ENCODE data around the gene EDDM3A.
"Not testable (repeated sequence)": the region's sequence is repeated elsewhere in the genome, so short reads cannot be mapped to it uniquely, and the experiment has no call there.

Gene EDDM3A, protein sequence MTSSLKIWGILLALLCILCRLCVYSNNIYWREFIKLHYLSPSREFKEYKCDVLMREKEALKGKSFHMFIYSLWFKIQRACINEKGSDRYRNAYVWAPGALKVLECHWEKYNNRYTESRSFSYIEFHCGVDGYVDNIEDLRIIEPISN

DNA sequence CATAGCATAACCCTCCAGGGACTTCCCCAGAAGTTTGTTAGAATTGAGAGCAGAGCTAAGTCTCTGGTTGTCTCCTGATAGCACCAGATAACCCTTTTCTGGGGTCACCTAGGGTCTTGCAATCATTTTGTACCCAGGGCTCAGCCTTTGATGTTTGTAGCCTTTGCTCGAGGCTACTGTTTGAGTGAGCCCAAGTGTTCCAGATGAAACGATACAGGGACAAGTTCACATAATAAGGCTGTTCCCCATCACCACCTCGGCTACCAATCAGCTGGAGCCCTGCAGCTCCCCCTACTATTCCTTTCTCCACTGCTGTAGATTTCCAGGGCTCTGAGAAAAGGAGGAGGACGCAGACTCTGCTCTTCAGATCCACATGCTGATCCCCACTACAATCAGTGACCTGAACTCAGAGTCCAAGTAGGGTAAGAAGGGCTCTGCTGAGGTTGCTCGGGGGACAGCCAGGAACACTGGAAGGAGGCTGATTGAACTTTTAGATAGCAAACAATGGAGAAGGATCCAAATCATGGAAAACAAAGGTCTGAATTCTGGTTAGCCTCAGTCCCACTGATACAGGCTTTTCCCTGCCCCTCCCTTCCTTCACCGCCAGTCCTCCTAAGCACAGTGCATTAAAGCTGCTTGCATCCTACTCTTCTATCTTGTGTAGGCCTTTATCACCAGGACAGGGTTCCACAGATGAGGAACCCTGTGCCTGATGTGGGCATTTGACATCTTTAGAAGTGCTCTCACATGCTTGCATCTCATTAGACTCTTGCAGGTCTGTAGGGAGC lies at the start of gene EDDM3A:
Gene EDDM3A, plus strand, starts transcription at position 317 of the 788 bp plus-strand sequence. CDS start 1,694 bp downstream, outside the sequence.
- DNase-seq, result no peak

DNA sequence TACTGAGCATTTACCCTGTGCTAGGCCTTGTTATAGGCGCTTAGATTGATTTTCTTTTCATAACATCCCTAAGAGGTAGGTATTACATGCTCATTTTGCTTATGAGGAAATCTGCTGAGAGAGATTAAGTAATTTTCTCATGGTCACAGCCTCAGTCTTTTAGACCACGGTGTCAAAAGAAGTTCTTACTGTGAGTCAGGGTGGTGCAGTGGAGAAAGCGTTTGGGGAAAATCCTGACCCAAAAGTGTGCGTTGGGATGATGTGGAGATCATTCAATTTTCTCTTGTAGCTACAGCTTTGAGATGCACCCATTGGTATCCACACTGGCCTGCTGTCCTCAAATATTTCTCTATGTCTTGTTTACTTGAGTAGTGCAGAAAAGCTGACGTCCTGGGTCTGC lies 48.9 kb upstream of the EDDM3A start:
- DNase-seq, result no peak

DNA sequence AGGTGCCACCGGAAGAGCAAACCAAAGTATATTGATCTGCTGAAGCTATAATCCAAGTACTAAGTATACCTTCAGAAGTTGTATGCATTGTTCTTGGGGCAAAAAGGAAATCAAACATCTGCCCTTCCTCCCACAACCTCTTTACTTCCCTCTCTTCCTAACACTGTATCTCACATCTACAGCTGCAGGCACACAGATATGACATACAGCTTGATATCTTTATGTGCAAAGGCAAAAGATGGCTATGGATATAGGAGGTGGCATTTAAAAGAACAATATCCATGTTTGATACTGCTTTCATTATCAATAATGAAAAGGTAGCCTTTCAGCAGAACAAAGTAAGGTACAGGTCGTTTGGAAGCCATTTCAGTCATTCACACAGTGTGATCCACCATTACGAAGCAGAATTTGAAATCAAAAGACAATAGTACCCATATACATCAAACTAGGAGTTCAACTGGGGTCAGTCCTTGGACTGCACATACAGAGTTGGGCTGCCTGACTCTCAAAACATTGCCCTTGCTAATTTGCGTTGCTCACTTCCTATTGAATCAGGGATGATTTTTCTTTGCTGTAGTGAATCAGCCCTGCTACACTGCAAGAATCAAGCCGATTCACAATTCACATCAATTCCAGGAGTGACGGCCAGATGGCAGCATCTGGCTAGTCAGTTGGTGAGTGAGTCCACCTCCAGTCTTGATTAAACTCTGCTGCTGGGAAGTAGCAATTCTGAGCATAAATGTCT lies 48.2 kb upstream of the EDDM3A start:
- peak; percentile 38 for DNase-seq

DNA sequence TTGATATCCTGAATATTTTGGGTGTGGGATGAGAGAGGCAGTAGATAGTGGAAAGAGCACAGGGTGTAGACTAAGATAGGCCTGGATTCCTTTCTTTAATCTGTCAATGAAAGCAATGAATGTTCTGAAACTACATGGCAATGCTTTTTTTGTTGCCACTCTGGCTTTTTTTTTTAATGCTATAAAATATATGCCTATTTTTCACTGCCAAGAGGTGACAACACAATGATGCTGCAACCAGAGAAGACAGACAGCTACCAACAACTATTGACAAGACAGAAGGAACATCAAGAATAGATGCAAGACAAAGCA lies 47.7 kb upstream of the EDDM3A start:
- no peak for DNase-seq

DNA sequence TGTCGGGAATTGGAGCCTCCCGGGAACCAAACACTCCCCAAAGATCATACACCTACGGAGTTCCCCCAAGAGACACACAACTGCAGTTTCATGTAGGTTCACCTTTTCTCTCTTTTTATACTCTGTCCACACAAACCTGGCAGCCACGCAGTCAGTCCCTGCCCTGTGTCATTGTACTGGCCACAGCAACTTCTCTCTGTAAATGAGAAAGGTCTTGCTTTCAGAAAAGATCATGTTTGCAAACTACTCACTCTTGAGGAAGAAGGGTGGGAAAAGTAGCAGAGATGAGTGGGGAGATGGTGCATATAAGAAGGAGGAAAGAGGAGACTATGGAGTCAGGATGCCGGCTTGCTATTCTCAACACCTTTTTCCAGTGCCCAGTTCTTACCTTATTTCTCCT lies 46.8 kb upstream of the EDDM3A start:
- no peak for DNase-seq

DNA sequence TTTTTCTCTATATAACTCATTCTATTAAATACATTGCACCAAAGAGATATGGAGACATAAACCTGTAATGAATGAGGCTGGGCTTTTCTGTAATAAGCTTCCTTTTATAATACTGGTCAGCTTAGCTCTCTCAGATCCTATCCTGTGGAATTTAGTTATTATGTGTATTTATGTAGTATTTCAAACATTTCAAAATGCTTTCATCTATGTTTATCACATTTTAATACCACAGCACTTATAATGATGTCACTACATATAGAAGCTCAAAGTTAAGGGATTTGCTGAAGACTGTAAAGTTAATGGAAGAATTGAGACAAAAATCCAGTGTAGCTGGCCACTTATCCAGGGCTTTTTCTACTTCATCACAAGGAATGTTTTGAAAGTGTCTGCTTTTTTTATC lies 45.8 kb upstream of the EDDM3A start:
- no peak for DNase-seq

DNA sequence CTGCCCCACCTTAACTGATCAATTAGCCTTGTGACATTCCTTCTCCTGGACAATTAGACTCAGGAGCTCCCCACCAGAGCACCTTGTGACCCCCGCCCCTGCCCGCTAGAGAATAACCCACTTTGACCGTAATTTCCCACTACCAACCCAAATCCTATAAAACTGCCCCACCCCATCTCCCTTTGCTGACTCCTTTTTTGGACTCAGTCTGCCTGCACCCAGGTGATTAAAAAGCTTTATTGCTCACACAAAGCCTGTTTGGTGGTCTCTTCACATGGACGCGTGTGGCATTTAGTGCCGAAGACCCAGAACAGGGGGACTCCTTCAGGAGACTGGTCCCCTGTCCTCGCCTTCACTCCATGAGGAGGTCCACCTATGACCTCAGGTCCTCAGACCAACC lies 44.7 kb upstream of the EDDM3A start:
- not testable (repeated sequence) for DNase-seq

DNA sequence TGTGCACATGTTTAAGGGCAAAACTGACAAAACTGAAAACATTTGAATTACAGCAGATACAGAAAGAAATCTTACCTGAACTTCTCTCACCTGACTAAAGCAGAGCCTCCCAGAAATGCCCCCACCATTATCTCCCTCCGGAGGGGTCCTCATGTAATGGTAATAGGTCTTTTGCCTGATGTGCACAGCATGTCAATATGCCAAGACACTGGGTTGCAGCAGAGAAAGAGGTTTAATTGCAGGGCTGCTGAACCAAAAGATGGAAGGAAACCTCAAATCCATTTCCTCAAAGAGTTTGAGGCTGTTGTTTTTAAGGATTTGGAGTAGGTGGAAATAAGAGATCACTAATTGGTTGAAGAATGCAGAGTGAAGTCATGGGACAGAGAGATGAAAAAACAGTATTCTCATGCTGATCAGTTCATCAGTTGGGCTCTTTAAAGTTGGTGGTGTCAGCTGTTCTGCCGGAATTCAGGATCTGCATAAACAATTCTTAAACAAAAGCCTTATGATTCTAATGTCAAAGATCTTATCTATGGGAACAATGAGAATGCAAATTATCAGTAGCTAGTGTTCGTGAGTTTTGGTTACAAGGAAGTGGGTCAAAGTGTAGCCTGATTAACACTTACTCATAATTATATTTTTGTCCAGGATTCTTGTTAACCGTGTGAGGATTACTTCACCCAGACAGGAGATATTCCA lies 38.9 kb upstream of the EDDM3A start:
- no peak for DNase-seq

DNA sequence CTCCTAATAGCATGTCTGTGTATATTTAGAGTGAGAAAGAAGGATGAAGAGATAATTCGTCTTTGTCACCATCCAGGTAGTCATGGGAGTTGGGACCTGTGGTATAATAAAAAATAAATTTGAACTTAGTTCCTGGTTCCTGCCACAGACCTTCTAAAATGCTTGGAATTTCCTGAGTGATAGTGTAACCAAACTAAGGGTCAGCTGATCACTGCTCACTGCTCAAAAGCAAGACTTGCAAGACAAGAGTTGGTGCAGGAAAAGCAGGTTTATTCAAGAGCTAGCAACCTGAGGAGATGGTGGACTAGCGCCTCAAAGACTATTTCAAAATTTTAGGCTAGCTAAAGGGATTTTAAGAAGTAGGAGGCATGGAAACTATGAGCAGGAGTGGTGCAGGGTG lies 38.1 kb upstream of the EDDM3A start:
- no peak for DNase-seq

DNA sequence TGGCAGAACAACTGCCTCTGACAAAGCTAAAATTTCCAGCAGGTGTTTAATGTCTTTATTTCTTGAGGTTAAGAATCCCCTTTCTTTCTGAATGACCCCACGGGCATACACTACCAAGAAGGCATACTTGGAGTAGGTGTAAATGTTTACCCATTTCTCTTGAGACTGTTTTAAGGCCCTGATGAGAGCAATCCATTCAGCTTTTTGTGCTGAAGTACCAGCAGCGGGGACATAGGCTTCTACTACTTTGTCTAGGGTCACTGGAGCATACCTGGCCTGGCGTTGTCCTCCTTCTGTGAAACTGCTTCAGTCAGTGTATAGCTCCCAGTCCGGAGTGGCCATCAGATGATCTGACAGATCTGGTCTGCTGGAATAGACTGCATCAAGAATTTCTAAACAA lies 34.4 kb upstream of the EDDM3A start:
- DNase-seq, result no peak

DNA sequence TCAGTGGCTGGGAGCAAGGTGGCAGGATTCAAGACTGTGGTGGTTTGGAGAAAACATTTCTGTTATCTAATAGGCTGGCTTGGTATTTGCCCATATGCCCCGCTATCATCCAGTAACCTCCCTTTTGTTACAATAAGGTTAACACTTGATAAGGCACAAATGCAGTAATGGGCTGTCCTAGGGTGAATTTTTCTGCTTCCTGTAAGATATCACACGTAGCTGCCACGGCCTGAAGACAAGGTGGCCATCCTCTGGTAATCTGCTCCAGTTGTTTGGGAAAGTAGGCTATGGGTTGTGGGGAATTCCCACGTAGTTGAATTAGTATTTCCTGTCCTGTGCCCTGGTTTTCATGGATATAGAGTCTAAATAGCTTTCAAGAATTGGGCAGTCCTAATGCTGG lies 34.0 kb upstream of the EDDM3A start:
- no peak for DNase-seq

DNA sequence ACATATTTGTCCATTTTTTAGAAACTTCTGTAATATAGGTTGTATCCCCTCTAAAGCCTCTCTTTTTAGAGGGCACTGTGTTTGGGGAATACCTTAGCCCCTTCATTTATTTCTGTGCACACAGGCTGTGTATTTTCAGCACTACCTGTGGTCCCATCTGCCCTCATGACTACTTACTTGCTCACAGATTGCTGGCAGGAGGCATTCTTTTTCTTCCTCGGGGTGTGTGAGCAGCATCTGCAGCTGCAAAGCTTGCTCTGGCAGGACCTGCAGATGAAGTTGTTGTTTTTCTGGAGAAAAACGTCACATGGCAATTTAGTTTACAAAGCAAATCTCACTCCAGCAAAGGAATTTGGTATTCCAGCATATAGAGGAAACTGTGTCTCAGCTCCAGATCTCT lies 32.8 kb upstream of the EDDM3A start:
- DNase-seq, result no peak

DNA sequence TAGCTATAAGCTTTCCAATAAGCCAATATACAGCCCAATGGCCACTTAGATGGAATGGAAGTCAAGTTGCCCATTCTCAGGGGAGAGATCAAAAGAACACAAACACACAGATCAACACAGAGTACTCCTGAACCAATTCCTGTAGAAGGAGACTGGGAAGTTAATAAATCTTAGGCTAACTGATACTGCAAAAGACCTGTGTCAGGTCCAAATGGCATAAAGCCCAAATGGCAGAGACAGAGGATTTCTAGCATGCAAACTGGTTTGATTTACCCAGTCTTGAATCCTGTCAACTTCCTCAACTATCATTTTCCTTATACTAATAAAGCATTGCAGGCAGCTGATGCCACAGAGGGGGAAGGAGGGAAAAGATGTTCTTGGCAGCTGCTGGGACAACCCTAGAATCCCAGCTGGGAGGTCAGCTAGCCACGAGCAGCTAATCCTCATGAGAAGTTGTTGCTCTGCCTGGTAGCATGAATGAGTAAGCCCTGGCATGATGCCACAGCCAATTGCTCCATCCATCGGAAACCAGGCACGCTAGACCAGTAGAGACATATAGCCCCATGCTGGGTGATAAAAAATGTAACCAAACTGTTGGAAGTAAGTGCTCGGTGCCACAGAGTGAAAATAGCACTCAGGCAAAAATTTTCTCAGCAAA lies 31.0 kb upstream of the EDDM3A start:
- no peak for DNase-seq

DNA sequence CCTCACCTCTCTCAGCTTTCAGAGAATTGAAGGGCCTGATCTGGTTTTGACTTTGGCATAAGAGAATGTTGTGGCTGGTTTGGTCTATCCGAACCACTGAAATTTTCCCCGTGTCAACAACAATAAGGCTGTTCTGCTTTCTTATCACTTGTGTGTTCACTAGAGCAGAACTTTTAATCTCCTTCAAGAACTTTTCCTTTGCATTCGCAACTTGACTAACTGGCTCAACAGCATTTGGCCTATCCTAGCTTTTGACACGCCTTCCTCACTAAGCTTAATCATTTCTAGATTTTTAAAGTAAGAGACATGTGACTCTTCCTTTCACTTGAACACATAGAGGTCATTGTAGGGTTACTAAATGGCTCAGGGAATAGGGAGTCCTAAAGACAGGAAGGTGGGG lies 25.9 kb upstream of the EDDM3A start:
- DNase-seq, result no peak

DNA sequence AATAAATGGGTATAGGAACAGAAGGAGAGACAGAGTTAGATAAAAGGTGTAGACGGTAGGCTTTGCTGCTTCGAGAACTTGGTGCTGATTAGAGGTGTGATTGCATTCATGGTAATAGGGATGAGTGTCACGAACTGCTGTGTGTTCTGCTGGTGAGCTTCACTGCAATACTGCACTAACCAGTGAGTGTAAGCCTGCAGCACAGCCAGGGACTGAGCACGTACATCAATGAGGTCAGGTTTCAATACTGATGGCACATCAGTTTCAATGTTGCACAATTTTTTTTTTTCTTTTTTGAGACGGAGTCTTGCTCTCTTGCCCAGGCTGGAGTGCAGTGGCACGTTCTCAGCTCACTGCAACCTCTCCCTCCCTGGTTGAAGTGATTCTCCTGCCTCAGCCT lies 24.9 kb upstream of the EDDM3A start:
- no peak for DNase-seq

DNA sequence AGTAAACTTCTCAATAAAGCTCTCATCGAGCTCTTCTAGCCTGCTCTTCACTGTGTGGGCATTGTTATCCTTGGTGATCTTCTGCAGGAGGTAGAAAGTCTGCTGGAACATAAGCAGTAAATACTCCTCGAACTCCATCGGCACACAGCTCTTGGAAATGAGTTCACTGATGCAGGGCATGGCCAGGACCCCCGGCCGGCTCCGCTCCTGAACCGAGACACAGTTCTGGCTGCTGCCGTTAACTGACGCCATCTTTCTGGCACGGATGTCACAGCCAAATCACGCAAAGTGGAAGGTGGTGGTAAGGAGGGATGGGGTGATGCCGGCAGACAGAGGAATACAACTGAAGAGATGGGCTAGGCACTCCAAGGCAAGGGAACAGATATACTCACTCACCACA lies 23.7 kb upstream of the EDDM3A start:
- DNase-seq, result no peak

DNA sequence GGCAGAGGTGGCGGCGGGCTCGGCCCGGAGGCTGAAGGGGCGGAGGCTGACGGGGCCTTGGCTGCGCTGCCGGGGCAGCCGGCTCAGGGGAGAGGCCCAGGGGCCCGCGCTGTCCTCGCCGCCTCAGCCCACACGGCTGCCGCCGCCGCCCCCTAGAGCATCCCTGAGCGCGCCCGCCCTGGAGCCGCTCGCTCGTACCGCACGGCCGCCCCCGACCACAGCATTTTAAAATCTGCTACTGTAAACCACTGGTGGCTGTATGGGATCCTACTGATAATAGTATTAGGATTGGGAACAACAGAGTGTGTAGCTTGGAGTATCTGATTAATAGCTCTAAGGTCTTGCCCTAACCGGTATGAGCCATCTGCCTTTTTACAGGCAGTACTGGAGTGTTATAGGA lies 22.2 kb upstream of the EDDM3A start:
- no peak for DNase-seq

DNA sequence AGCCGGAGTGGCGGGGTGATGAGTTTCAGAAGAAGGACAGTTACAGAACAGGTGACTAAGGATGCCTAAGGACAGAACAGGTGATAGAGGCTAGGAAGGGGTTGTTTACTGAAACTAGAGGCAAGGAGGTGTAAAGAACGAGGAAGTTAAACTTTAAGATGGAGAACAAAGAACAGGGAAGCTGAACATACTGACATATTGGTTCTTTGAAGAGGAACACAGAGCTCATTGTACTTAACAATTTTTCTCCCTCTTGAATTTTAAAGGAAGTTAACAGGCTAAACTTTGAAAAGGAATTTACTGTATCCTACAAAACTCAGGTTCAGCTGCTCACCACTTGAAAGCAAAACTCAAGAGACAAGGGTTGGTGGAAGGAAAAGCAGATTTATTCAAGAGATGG lies 19.6 kb upstream of the EDDM3A start:
- DNase-seq, result not testable (repeated sequence)

DNA sequence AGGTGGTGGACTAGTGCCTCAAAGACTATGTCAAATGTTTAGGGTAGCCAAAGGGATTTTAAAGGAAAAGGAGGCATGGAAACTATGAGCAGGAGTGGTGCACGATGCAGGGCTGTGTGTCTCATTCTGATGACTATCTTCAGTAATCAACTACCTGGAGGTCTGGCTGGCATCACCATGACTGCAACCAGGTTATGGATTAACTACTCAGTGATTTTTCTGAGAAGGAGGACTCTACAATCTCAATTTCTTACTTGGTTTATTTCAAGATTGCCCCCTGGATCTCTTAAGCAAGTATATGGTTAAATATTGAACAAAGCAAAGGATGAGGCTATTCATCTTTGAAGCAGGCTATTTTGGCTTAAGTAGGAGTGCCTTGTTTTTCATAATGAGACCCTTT lies 19.2 kb upstream of the EDDM3A start:
- DNase-seq, result no peak

DNA sequence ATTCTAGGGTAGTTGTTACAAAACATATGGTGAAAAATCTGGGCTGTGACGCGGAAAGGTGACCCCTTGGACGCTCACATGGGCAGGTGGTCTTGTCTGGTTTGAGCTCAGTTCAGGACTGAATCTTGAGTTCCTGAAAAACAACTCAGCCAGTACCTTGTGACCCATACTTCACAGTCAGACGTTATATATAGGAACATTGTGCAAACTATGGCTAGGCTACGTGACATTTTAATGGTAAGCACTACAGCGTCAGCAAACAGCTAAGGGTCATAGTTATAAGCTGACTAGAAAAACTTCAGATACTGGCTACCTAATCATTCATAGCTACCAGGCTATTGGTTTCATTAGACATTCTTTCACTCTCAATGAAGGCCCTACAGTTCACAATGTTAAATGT lies 14.8 kb upstream of the EDDM3A start:
- DNase-seq, result no peak

DNA sequence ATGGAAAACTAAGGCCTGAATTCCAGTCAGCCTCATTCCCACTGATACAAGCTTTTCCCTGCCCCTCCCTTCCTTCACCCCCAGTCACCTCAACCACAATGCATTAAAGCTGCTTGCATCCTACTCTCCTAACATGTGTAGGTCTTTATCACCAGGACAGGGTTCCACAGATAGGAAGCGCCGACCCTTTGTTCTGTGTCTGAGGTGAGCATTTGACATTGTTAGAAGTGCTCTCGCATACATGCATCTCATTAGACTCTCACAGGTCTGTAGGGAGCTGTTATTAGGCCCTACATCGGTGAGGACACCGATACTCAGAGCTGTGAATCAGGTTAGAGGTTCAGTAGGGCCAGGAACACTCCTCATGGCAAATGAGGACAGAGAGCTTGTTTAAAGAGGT lies 13.2 kb upstream of the EDDM3A start:
- no peak for DNase-seq

DNA sequence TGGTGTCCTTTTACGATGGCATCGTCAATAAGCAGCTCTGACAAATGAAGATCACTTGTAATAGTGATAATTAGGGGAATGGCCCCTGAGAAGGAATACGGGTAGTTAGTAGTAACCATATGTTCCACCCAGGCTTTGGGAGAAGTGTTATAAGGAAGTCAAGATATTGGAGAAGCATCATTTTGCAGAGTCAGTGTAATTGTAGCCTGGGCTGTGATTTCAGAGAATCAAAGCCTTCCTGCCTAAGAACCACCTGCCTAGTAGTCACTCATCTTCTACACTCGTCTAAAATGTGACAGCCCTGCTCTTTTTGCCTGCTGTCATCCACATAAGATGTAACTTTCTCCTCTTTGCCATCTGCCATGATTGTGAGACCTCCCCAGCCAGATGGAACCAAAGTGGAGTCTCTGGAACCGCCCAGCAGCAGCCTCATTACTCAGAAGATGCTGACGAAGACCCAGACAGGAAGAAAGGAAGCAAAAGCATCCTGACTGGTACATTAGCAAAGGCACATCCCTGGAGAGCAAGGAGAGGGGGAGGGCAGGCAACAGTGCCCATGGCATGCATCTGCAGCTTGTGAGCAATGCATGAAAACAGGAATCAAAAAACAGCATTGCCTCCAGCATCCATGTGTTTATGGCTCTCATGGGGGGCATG lies 12.6 kb upstream of the EDDM3A start:
- DNase-seq, result no peak

Measured in NCI-H748 treated with DMSO at 0.1 percent for 48 hours (cell line).